ENCODE results near the gene IFT52. TPM values are rescaled to one million over a fixed set of nuclear protein-coding genes. Genes with fewer than 3 reads are reported as not detected.
A peak's percentile ranks its signal among the peaks of the same experiment; 100 is the strongest.

IFT52 gene
- total RNA-seq, 1 experiment from 2014 or later = 23.0 TPM

DNA sequence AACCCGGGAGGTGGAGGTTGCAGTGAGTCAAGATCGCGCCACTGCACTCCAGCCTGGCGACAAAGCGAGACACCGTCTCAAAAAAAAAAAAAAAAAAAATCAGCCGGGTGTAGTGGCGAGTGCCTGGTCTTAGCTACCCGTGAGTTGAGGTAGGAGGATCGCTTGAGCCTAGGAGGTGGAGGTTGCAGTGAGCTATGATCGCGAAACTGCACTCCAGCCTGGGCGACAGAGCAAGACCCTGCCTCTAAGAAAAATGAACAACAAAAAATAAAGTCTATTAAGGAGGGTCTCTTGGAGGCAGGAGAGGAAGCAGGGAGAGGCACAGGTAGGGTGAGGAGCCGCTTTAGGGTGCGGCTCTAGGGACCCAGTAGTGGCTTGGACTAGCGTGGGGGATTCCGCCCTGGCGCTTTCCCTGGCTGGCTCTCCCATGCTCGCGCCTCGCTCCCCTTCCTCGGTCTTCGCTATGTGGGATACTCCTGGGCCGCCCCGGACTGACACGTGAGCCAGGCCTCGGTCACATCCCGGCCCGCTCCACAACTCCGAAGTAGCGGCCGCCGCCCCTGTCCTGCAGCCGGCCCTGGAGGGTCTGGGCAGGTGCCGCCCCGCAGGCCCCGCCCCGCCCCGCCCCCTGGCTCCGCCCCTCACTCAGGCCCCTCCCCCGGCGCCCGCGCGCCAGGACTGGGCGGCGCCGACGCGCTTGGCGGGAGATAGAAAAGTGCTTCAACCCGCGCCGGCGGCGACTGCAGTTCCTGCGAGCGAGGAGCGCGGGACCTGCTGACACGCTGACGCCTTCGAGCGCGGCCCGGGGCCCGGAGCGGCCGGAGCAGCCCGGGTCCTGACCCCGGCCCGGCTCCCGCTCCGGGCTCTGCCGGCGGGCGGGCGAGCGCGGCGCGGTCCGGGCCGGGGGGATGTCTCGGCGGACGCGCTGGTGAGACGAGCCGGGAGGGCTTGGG is 75.9 kb downstream of the IFT52 start, which contains the start of gene MYBL2:
MYBL2 (plus strand) TSS at position 739 of the 953 bp plus-strand sequence; CDS start at position 909, 170 bp downstream.
- Histone ChIP-seq H3K9ac (ENCODE audit: low read length) (peak within 1 kb of the TSS; percentile 51), H3K27me3 (ENCODE audit: low read length) (no peaks in the 10 kb centered on the region), H4K20me1 (ENCODE audit: low read length) (peaks cover 23% of the 10 kb centered on the region; the same call in 1 of the 2 replicates), H3K27ac (ENCODE audit: low read length) (no peak within 1 kb of the TSS), H3K4me2 (ENCODE audit: low read length) (peak within 1 kb of the TSS; percentile 96), H3F3A (ENCODE audit: low read length, unreplicated experiment) (no peaks in the 10 kb centered on the region), H3K79me2 (ENCODE audit: low read length) (peaks cover 42% of the 10 kb centered on the region), H3K4me1 (ENCODE audit: insufficient read depth, low read length) (peaks cover 50% of the 10 kb centered on the region), H3K9me2 (replicated peaks; ENCODE audit: low read length) (no peaks in the 10 kb centered on the region), H2AFZ (ENCODE audit: low read length) (peak within 1 kb of the TSS; percentile 94), H3K9me3 (ENCODE audit: low read length) (no peaks in the 10 kb centered on the region), H3K36me3 (ENCODE audit: low read depth, low read length) (0 out of 2 replicates have a peak, but pooled peaks cover 3% of the 10 kb centered on the region), H3K4me3 (ENCODE audit: low read length) (peak within 1 kb of the TSS; percentile 70)
- intact Hi-C loops (cut with micrococcal nuclease) = no loop called here
- POLR2A ChIA-PET (ENCODE audit: unreplicated experiment) = no interaction called here
- TSS peak; percentile 53 for BruUV-seq (replicated peaks)
- ATAC-seq (peak; percentile 78), DNase-seq (peak; percentile 78)
- TF ChIP-seq EZH2phosphoT487 (IDR thresholded peaks at IDR 0.05; ENCODE audit: borderline replicate concordance, low read length) = no peak
- TF ChIP-seq, protein P1, sequence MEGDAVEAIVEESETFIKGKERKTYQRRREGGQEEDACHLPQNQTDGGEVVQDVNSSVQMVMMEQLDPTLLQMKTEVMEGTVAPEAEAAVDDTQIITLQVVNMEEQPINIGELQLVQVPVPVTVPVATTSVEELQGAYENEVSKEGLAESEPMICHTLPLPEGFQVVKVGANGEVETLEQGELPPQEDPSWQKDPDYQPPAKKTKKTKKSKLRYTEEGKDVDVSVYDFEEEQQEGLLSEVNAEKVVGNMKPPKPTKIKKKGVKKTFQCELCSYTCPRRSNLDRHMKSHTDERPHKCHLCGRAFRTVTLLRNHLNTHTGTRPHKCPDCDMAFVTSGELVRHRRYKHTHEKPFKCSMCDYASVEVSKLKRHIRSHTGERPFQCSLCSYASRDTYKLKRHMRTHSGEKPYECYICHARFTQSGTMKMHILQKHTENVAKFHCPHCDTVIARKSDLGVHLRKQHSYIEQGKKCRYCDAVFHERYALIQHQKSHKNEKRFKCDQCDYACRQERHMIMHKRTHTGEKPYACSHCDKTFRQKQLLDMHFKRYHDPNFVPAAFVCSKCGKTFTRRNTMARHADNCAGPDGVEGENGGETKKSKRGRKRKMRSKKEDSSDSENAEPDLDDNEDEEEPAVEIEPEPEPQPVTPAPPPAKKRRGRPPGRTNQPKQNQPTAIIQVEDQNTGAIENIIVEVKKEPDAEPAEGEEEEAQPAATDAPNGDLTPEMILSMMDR (conservative IDR thresholded peaks at IDR 0.05; ENCODE audit: low read depth, low read length) = no peak
- TF ChIP-seq EZH2 (IDR thresholded peaks at IDR 0.05; ENCODE audit: low read length, unreplicated experiment) = no peak
- CTCF ChIA-PET = no interaction called here

DNA sequence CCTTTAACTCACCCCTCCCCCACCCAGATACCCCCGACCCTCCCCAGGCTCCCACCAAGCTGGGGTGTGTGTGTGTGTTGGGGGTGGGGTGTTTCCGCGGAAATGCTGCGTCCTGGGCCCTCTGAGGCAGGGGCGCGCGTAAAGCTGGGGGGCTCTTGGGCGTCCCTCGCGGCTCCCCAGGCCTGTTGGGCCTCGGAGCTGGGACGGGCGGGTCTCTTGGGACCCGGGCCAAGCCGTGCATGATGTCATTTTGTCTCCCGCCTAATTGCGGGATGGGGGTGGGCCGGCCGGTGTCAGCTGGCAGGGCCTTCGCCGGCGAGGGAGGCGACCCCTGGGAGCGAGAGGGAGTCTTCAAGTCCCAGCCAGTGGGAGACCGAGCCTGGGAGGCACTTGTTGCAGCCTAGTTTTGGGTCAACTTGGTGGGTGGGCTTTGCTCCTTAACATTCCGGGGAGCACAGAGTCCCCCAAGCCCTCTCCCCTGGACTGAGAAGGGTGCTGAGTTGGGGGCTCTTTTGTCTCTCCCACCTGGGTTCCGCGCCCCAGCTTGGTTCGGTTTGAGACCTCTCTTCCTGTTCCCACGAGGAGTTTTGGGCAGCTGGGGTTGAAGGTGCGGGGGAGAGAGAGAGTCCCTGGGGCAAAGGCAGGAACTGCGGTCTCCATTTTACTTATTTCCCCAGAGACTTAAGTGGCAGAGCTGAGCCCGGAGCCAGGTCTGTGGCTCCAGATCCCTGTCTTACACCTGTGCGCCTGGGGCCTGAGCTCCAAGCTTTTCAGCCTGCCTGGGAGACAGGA is 76.8 kb downstream of the IFT52 start:
- H4K20me1 ChIP-seq (ENCODE audit: low read length) = peaks cover 23% of the 10 kb centered on the region; the same call in 1 of the 2 replicates
- TF ChIP-seq EZH2phosphoT487 (IDR thresholded peaks at IDR 0.05; ENCODE audit: borderline replicate concordance, low read length) (no peak), EZH2 (IDR thresholded peaks at IDR 0.05; ENCODE audit: low read length, unreplicated experiment) (no peak)
- TF ChIP-seq, protein P1 (conservative IDR thresholded peaks at IDR 0.05; ENCODE audit: low read depth, low read length) = no peak
- ChIA-PET POLR2A (ENCODE audit: unreplicated experiment) (no interaction called here), CTCF (no interaction called here)
- H3K36me3 ChIP-seq (ENCODE audit: low read depth, low read length) = 0 out of 2 replicates have a peak, but pooled peaks cover 3% of the 10 kb centered on the region
- H3K27me3 ChIP-seq (ENCODE audit: low read length) = no peaks in the 10 kb centered on the region
- peaks cover 50% of the 10 kb centered on the region for H3K79me2 ChIP-seq (ENCODE audit: low read length)
- intact Hi-C loops (cut with micrococcal nuclease) = no loop called here
- no peak overlapping the region for H3K27ac ChIP-seq (ENCODE audit: low read length)
- peak overlapping the region; percentile 8 for H2AFZ ChIP-seq (ENCODE audit: low read length)
- H3K4me3 ChIP-seq (ENCODE audit: low read length) = peak overlapping the region; percentile 70
- peak overlapping the region; percentile 90 for H3K4me2 ChIP-seq (ENCODE audit: low read length)
- DNase-seq (peak; percentile 41), ATAC-seq (no peak; the same call in 1 of the 2 replicates)
- no peaks in the 10 kb centered on the region for H3K9me3 ChIP-seq (ENCODE audit: low read length)
- H3K9me2 ChIP-seq (replicated peaks; ENCODE audit: low read length) = no peaks in the 10 kb centered on the region
- peaks cover 50% of the 10 kb centered on the region for H3K4me1 ChIP-seq (ENCODE audit: insufficient read depth, low read length)
- no TSS peak for BruUV-seq (replicated peaks)
- H3K9ac ChIP-seq (ENCODE audit: low read length) = peak overlapping the region; percentile 51
- no peaks in the 10 kb centered on the region for H3F3A ChIP-seq (ENCODE audit: low read length, unreplicated experiment)

All from PC-3 (cell line).